Loucy (cell line): Measurements from ENCODE around the gene UGT1A1.

Experiments used
- H2AFZ ChIP-seq: fragments of 200-600 bp; sonication (generic); 2 replicates; pipeline ENCODE4 v1.6.0; 2016; ENCODE audit warnings: antibody characterized with exemption, mild to moderate bottlenecking, low read length, moderate library complexity
- H3F3A ChIP-seq: fragments of 200-600 bp; 2 replicates; pipeline ENCODE4 v1.6.0; 2016; ENCODE audit warnings: antibody characterized with exemption, low read depth, mild to moderate bottlenecking
- H3K27me3 ChIP-seq: fragments of 200-600 bp; sonication (generic); 2 replicates; pipeline ENCODE4 v1.6.1; 2014; ENCODE audit warnings: low read length, mild to moderate bottlenecking; ENCODE audit not compliant: insufficient read depth, poor library complexity, severe bottlenecking
- H3K36me3 ChIP-seq: fragments of 200-600 bp; sonication (generic); 2 replicates; pipeline ENCODE4 v1.6.1; 2016; ENCODE audit warnings: low read length; ENCODE audit not compliant: insufficient read depth
- H3K4me1 ChIP-seq: fragments of 200-600 bp; sonication (generic); 2 replicates; pipeline ENCODE4 v1.5.1; 2014; ENCODE audit warnings: low read length, mild to moderate bottlenecking; ENCODE audit not compliant: insufficient read depth, poor library complexity, severe bottlenecking
- H3K4me2 ChIP-seq: fragments of 200-600 bp; sonication (generic); 2 replicates; pipeline ENCODE4 v1.6.0; 2014; ENCODE audit warnings: antibody characterized with exemption, low read length, low read depth, mild to moderate bottlenecking; ENCODE audit not compliant: poor library complexity, severe bottlenecking
- H3K4me3 ChIP-seq: fragments of 200-600 bp; sonication (generic); 2 replicates; pipeline ENCODE4 v1.5.1; 2014; ENCODE audit warnings: low read length, mild to moderate bottlenecking, mixed read lengths; ENCODE audit not compliant: poor library complexity, severe bottlenecking
- H3K79me2 ChIP-seq: fragments of 200-600 bp; sonication (generic); 2 replicates; pipeline ENCODE4 v1.6.1; 2014; ENCODE audit warnings: low read length; ENCODE audit not compliant: insufficient read depth
- H3K9ac ChIP-seq: fragments of 200-600 bp; sonication (generic); 2 replicates; pipeline ENCODE4 v1.6.0; 2014; ENCODE audit warnings: mild to moderate bottlenecking, low read depth, low read length, moderate library complexity; ENCODE audit not compliant: poor library complexity, severe bottlenecking
- H3K9me2 ChIP-seq: fragments of 200-600 bp; sonication (generic); replicated peaks from 2 replicates; pipeline ENCODE4 v1.6.1; 2016; ENCODE audit warnings: low read depth, low read length, mixed read lengths
- H3K9me3 ChIP-seq: fragments of 200-600 bp; sonication (generic); 2 replicates; pipeline ENCODE4 v1.6.1; 2014; ENCODE audit warnings: mild to moderate bottlenecking, antibody characterized with exemption, low read length, low read depth; ENCODE audit not compliant: insufficient read depth
- H4K20me1 ChIP-seq: fragments of 200-600 bp; sonication (generic); 2 replicates; pipeline ENCODE4 v1.6.0; 2014; ENCODE audit warnings: antibody characterized with exemption, low read length, mild to moderate bottlenecking; ENCODE audit not compliant: insufficient read depth, poor library complexity, severe bottlenecking
- CTCF ChIP-seq: fragments of 200-600 bp; sonication (generic); conservative IDR thresholded peaks from 2 replicates; pipeline ENCODE4 v1.5.1; 2014; ENCODE audit warnings: mild to moderate bottlenecking, antibody characterized with exemption, low read length
- EZH2phosphoT487 ChIP-seq: fragments of 200-600 bp; IDR thresholded peaks from 2 replicates; pipeline ENCODE4 v1.6.1; 2018; ENCODE audit warnings: antibody characterized with exemption, mild to moderate bottlenecking, moderate library complexity, borderline replicate concordance

Gene UGT1A1

GRCh38 chr2:233815861-233816260, 55.8 kb downstream of the UGT1A1 start:
- no peaks in the 10 kb centered on the region for H3K9me3 ChIP-seq
- no peak overlapping the region for H3K4me2 ChIP-seq
- H3K4me1 ChIP-seq, result no peaks in the 10 kb centered on the region
- H3K9ac ChIP-seq, result no peak overlapping the region
- TF ChIP-seq EZH2phosphoT487 (no peak), CTCF (no peak)
- H3K4me3 ChIP-seq, result no peak overlapping the region
- no peaks in the 10 kb centered on the region for H3K79me2 ChIP-seq
- H3K27me3 ChIP-seq, result no peaks in the 10 kb centered on the region
- no peak overlapping the region for H2AFZ ChIP-seq
- no peaks in the 10 kb centered on the region for H3F3A ChIP-seq
- no peaks in the 10 kb centered on the region for H3K36me3 ChIP-seq
- no peaks in the 10 kb centered on the region for H3K9me2 ChIP-seq
- H4K20me1 ChIP-seq, result no peaks in the 10 kb centered on the region

GRCh38 chr2:233816334-233816733, 56.3 kb downstream of the UGT1A1 start:
- H3K9ac ChIP-seq, result no peak overlapping the region
- H4K20me1 ChIP-seq, result no peaks in the 10 kb centered on the region

GRCh38 chr2:233816771-233817170, 56.7 kb downstream of the UGT1A1 start:
- no peaks in the 10 kb centered on the region for H3F3A ChIP-seq
- no peaks in the 10 kb centered on the region for H3K4me1 ChIP-seq
- no peaks in the 10 kb centered on the region for H3K79me2 ChIP-seq
- H3K9me2 ChIP-seq, result no peaks in the 10 kb centered on the region
- no peak overlapping the region for H3K4me2 ChIP-seq
- TF ChIP-seq CTCF, result no peak
- TF ChIP-seq EZH2phosphoT487, result no peak
- no peak overlapping the region for H3K4me3 ChIP-seq
- no peaks in the 10 kb centered on the region for H3K27me3 ChIP-seq
- no peaks in the 10 kb centered on the region for H3K36me3 ChIP-seq
- H4K20me1 ChIP-seq, result no peaks in the 10 kb centered on the region
- H3K9ac ChIP-seq, result no peak overlapping the region
- no peak overlapping the region for H2AFZ ChIP-seq
- no peaks in the 10 kb centered on the region for H3K9me3 ChIP-seq

More at GRCh38 chr2:233816334-233816733, 56.3 kb downstream of the UGT1A1 start:
- H3K79me2 ChIP-seq, result no peaks in the 10 kb centered on the region
- no peaks in the 10 kb centered on the region for H3F3A ChIP-seq
- H3K36me3 ChIP-seq, result no peaks in the 10 kb centered on the region
- H3K9me3 ChIP-seq, result no peaks in the 10 kb centered on the region
- H3K4me3 ChIP-seq, result no peak overlapping the region
- TF ChIP-seq CTCF (no peak), EZH2phosphoT487 (no peak)
- no peaks in the 10 kb centered on the region for H3K27me3 ChIP-seq
- no peak overlapping the region for H2AFZ ChIP-seq
- H3K4me2 ChIP-seq, result no peak overlapping the region
- no peaks in the 10 kb centered on the region for H3K9me2 ChIP-seq
- no peaks in the 10 kb centered on the region for H3K4me1 ChIP-seq
